Retinal pigment epithelial cell (primary cell): ENCODE data around the gene RIC8B.
A peak's percentile ranks its signal among the peaks of the same experiment; 100 is the strongest.

Source experiments
- DNase-seq: peaks from one replicate; pipeline ENCODE4 v3.0.0-alpha.2; 2010; ENCODE audit warnings: low read depth
- H3K4me3 ChIP-seq: 2 replicates; pipeline ENCODE4 v1.5.1; 2011; ENCODE audit warnings: mild to moderate bottlenecking, low read length, control low read depth, moderate library complexity
- CTCF ChIP-seq: conservative IDR thresholded peaks from 2 replicates; pipeline ENCODE4 v1.5.1; 2011; ENCODE audit warnings: low read depth, low read length, control low read depth, inconsistent platforms

The RIC8B gene

GRCh38 chr12:106851306-106851705 lies 76.8 kb downstream of the RIC8B start:
- no peak for TF ChIP-seq CTCF
- H3K4me3 ChIP-seq, result no peak overlapping the region
- no peak for DNase-seq

GRCh38 chr12:106854723-106855122 lies 80.2 kb downstream of the RIC8B start:
- no peak for DNase-seq
- no peak for TF ChIP-seq CTCF
- no peak overlapping the region for H3K4me3 ChIP-seq

- no peak for TF ChIP-seq CTCF
- DNase-seq, result no peak
Observed at GRCh38 chr12:106855221-106855758, 80.8 kb downstream of the RIC8B start.

GRCh38 chr12:106861984-106862916 lies 87.8 kb downstream of the RIC8B start:
- no peak for TF ChIP-seq CTCF
- DNase-seq, result peak; percentile 30
- H3K4me3 ChIP-seq, result no peak overlapping the region

More at GRCh38 chr12:106855221-106855758, 80.8 kb downstream of the RIC8B start:
- H3K4me3 ChIP-seq, result no peak overlapping the region

GRCh38 chr12:106863189-106863588 lies 88.7 kb downstream of the RIC8B start:
- DNase-seq, result no peak
- H3K4me3 ChIP-seq, result no peak overlapping the region
- no peak for TF ChIP-seq CTCF

- TF ChIP-seq CTCF, result no peak
- DNase-seq, result no peak
Observed at GRCh38 chr12:106865683-106866082, 91.2 kb downstream of the RIC8B start.

More at GRCh38 chr12:106865683-106866082, 91.2 kb downstream of the RIC8B start:
- H3K4me3 ChIP-seq, result no peak overlapping the region
